GM21786 (cell line): ENCODE measurements around the gene PPP1R15B.

ENCODE experiments used
- ATAC-seq: cut with Tn5 transposase; IDR thresholded peaks from one replicate; pipeline ENCODE4 v1.9.1; 2021; ENCODE audit not compliant: unreplicated experiment

Gene PPP1R15B

DNA sequence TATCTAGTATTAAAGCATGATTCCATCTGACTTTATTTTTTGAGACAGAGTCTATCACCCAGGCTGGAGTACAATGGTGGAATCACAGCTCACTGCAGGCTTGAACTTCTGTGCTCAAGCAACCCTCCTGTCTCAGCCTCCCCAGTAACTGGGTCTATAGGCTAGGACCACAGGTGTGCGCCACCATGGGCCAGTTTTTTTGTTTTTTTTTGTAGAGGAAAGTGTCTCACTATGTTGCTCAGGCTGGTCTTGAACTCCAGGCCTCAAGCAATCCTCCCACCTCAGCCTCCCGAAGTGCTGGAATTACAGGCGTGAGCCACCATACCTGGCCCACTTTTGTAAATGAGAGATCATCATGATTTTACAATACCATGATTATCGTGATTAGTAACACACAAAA lies 9.2 kb downstream of the PPP1R15B start:
- no peak for ATAC-seq

GRCh38 chr1:204401730-204402129 lies 9.9 kb downstream of the PPP1R15B start:
- no peak for ATAC-seq

DNA sequence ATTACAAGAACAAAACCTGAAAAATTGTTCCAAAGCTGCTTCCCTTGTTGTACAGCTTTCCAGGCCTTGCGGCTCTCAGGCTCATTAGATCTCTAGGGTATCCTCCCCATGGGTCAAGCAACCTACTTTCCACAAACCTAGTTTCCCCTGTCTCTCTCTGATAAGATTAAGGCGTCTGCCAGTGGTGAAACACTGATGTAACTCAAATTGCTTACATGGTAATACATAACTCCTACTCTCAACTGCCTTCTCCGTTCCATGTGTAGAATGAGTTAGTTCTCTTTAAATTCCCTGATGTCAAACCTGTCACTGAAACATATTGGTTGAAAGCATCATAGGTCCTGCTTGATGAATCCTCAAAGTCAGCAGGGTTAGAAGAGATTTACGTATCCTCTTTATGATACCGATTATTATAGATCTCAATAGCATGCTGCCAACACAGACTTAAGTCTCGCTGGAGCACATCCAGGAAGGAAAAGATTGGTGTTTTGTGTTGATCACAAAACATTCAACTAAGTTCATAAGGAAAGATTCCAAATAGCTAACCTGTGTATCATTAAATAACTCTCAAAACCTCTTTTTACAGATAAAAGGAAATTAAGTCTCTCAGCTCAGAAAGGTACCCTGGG lies 10.6 kb downstream of the PPP1R15B start:
- no peak for ATAC-seq

GRCh38 chr1:204398197-204399125 lies 13.2 kb downstream of the PPP1R15B start:
- ATAC-seq, result peak; percentile 91

GRCh38 chr1:204396015-204396583 lies 15.5 kb downstream of the PPP1R15B start:
- ATAC-seq, result no peak

GRCh38 chr1:204391629-204392028 lies 20.0 kb downstream of the PPP1R15B start:
- no peak for ATAC-seq

DNA sequence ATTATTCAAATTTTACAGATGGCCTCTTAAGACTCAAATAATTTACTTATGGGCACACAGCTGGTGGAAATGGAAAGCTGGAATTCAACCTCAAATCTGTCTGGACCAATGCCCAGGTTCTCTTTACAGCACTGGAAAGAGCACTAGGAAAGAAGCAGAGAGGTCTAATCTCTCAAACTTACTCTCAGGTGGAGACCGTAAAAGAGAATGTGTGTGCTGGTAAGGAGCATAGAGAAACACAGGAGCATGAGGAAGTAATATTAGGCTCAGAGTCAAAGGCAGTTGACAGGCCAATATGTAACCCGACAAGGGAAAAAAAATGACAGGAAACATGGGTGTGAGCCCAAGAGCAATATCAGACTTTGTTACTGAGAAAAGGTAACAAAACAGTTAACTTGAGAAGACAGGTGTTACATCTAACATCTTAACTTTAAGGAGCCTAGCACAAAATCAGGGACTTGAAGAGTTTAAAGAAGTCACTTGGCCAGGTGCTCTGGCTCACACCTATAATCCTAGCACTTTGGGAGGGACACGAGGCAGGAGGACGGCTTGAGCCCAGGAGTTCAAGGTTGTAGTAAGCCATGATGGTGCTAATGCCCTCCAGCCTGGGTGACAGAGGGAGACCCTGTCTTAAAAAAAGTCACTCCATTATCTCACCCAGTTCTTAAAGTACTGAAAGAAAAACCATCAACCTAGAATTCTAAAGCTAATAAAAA lies 20.7 kb downstream of the PPP1R15B start:
- ATAC-seq, result no peak

DNA sequence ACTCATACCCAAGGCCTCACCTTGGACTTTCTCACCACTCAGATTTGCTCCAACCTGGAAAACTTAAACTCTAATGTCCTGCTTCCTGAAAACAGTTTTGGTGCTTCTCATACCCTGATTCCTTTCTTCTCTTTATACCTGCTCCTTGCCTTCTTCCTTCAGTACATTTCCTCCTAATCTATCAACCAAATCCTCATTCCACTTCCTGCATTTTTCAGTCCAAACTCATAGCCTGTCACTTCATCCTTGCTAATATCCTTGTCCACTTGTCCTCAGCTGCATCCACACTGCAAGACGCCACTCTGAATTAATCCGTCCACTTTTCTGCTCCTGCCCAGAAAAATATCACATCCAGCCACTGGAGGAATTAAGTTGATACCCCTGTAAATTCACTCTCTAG lies 25.9 kb downstream of the PPP1R15B start:
- ATAC-seq, result no peak

- no peak for ATAC-seq
These were observed 26.8 kb downstream of the PPP1R15B start for GRCh38 chr1:204384636-204385352.

DNA sequence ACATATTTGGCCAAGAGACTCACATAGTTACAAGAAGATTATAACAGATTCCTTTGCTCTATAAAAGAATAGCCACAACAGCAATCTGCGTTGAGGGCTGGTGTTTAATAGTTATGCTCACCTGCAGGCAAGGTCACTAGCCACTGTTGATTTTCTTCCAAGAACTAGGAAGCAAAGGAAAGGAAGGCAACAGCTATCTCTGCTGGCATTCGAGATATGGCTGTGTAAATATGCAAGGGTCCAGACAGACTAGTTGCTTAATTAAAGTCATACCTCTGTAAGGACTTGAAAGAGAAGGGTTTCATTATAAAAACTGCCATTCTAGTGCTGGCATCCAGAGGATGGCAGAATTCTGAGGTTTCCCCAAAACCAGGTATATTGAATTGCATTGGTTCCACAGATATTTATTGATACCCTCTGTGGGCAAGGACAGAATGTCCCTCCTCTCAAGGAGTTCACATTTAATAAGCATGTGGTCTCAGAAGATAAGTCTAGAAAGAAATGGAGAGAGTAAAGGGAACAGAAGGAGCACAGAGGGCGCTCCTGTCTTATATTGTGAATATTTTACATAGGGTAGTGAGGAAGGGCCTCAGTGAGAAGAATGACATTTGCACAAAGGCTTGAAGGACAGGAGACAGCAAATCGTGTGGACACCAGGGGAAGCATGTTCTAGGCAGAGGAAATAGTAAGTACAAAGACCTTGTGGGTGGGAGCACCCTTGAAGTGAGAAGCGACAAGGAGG lies 28.3 kb downstream of the PPP1R15B start:
- ATAC-seq, result no peak

DNA sequence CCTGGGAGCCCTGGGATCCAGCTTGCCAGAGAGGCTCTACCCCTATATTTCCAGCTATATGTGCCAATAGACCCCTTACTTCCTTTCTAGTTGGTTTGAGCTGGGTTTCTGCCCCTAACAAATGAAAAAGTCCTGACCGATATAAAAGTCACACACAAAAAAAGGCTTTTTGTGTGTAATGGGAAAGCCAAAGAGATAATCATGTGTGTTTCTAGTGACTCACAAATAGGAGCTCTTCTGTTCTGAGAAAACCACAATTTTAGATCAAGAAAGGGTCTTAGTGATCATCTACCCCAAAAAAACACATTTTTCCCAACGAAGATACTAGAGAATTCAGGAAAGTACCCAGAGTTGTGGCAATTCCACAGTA lies 28.9 kb downstream of the PPP1R15B start:
- no peak for ATAC-seq

GRCh38 chr1:204380293-204380831 lies 31.3 kb downstream of the PPP1R15B start:
- ATAC-seq, result no peak

DNA sequence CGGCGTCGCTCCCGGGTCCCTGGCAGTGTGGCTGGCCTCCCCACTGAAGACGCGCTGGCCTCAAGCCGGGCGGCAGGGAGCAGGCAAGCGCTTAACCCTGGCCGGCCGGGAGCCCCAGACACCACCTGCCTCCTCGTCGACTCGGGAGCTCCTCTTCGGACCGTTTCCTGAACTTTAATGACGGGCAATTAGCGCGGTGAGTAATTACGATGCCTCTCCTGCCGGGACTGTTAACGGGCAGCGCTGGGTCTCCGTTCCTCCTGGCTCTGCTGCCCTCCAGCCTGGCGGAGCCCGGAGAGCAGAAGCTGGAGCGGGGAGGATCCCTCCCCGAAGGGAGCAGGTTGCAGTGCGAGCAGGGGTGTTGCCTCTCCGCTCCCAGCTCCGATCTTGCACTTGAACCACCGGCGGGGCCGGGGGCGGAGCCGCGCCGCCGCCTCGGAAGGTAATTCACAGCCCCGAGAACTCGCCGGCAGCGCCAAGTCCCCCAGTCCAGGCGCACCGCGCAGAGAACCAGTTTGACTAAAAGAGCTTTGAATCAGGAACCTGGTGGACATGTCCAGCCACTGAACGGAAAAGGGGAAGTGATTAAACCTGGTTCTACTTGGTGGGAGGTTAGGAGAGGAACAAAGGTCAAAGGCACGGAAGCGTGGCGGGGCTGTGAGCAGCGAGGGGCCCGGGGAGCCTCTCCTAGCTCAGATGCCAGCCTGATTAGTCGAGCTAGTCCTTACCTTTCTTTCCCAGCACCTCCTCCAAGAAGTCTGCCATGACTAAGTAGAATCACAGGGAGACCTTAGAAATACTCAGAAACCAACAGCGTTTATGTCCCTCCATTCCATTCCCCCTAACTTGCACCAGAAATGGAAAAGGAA lies 33.6 kb downstream of the PPP1R15B start:
- peak; percentile 67 for ATAC-seq

DNA sequence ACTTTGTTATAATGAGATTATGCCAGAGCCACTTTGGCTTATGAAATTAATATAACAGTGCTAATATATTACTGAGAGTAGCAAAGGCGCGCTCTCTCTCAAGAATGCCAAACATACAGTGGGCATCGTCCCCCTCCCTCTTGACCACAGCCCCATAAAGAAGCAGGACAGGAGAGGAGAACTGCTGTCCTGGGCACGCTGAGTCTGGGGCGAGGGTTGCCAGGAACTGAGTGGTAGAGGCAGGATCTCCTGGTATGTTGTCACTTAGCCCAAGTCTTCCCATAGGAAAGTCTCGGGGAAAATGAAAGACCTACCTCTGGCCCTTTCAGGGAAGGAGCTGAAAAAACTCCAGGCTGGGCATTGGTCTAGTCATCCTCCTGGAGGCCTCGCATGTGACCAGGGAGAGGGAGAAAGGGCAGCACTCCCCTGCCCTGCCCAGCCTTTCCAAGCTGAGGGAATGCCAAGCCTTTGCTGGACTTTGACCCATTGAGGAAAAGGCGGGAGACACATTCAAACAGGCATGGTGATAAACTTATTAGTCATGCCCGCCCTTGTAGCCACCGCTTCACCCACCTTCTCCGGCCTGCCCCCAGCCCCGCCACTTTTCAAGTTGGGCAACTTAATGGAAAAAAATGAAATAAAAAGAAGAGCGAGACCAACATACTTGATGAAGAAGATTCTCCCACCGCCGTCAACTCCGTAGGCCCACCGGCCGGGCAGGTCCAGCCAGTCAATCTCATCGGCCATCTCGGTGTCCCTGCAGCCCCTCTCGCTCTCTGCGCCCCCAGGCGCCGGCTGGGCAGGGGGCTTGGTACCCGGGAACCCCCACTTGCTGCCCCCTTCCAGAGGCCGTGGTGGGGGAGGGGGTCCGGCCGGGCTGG lies 34.5 kb downstream of the PPP1R15B start:
- no peak for ATAC-seq

GRCh38 chr1:204376465-204376864 lies 35.2 kb downstream of the PPP1R15B start:
- no peak for ATAC-seq

DNA sequence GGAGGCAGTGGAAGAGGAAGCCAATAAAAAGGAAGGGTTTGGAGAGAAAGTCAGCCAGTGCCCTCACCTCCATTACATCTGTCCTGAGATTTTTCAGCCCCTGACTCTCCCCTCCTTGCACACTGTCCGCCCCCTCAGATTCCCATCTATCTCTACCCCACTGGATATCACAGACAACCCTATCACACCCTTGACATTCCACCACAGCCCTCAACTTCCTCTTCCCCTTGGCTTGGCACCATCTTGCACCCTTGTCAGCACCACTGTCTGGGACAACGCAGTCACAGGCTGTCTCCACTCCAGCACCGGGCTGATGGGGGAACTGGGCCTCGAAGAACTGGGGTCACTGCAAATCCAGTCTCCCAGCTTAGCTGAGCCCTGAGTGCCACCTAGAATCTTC lies 37.7 kb downstream of the PPP1R15B start:
- ATAC-seq, result no peak

DNA sequence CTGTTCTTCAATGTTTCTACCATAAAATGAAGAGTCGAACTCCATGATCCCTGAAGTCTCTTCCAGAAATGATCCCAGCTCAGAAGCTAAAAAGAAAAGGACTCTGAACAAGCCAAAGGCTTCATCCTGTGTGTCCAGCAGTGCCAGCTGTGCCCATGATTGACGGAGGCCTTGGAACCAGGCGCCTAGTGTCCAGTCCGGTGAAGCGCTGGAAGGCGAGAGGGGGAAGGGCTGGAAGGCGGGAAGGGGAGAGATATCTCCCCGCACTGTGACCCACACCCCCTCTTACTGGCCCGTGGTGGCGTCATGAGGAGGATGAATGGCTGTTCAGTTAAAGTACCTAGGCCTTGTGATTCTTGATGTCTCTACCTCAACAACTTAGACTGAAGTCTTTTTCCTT lies 41.4 kb downstream of the PPP1R15B start:
- ATAC-seq, result no peak
